ENCODE data around the gene AZIN2. TPM values are rescaled to one million over a fixed set of nuclear protein-coding genes. Genes with fewer than 3 reads are reported as not detected.

The AZIN2 gene
- total and polyA plus RNA-seq, 9 of the 15 experiments (the other 6 are each of a cell fraction or from before 2014, with no cell fraction given): 0.06 to 0.91 (median 0.42) TPM; not detected in 2

DNA sequence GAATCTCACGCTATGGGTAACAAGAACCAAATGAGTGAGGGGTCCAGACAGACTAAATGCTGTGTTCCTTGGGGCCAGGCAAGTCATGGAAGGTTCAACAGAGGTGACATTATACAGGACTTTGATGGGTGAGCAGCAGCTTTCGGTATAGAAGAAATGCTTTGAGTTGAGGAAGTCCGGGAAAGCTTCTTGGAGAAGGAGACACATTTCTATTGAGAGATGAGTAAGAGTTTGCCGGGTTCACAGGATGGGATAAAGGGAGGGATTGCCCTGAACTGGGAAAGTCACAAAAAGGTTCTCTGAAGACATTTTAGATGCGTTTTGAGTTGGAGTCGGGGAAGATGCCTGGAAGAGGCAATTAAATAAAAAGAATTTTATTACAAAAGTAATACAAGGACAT lies 580 bp upstream of the AZIN2 start:
- in situ Hi-C loops (cut with MboI) (no loop called here), intact Hi-C loops (cut with micrococcal nuclease) (loop anchor here (2.0 to 10.0 kb wide), 2 partner anchors 26 to 556 kb away; no protein-coding TSS in a partner anchor)
- H3K4me1 ChIP-seq (replicated peaks in 1 of 2; ENCODE audit: control insufficient read depth in 2 of 2, insufficient read depth in 2 of 2, low read length in 2 of 2): peaks cover 14% of the 10 kb centered on the region in 2 experiments; a peak in 4 of 5 replicates
- no peak overlapping the region for H3K27ac ChIP-seq (ENCODE audit: extremely low read depth, low read depth, low read length)
- H3K9me1 ChIP-seq (ENCODE audit: control insufficient read depth, insufficient read depth, low read length): no peaks in the 10 kb centered on the region
- TF ChIP-seq GABPB1 (CRISPR knock-in tag; IDR thresholded peaks at IDR 0.05) (0 out of 2 replicates have a peak, but pooled peaks have one; percentile 4), RBM15 (IDR thresholded peaks at IDR 0.05; ENCODE audit: insufficient read depth, low read length) (no peak)
- peaks cover 17 to 30% of the 10 kb centered on the region in 2 experiments for H3K27me3 ChIP-seq (ENCODE audit: control insufficient read depth in 2 of 2, insufficient read depth in 2 of 2, low read length in 2 of 2)
- FAIRE-seq (no peak), ATAC-seq (no peak), DNase-seq (ENCODE audit: extremely low read depth in 1 of 4, low spot score in 3 of 4) (no peak)
- peaks cover 15% of the 10 kb centered on the region; the same call in 1 of the 2 replicates for H4K20me1 ChIP-seq (replicated peaks; ENCODE audit: control insufficient read depth, insufficient read depth, low read length)
- H3K4me2 ChIP-seq (ENCODE audit: insufficient read depth, low read length): peak overlapping the region; percentile 94
- H3K4me3 ChIP-seq: peak overlapping the region; percentile 49
- WGBS (ENCODE audit: insufficient coverage, low coverage, missing lambda C conversion rate): 56% methylated on average over 6 of the region's 6 CpGs
- TSS peak; percentile 90 for BruUV-seq (replicated peaks)
- no peaks in the 10 kb centered on the region for H3K79me2 ChIP-seq (ENCODE audit: control insufficient read depth, insufficient read depth, low read length)
- peak overlapping the region in 1 of 2 experiments; percentile 8; a peak in 1 of 4 replicates for H3K9ac ChIP-seq (ENCODE audit: insufficient read depth in 1 of 2, low read depth in 2 of 2, low read length in 2 of 2)
- H3K36me3 ChIP-seq (ENCODE audit: control insufficient read depth, insufficient read depth, low read length): no peaks in the 10 kb centered on the region
- H2AFZ ChIP-seq (ENCODE audit: low read depth, low read length): peak overlapping the region; percentile 97
- ChIA-PET POLR2A (interaction anchor here (0.6 to 1.0 kb wide), 5 partner anchors 15 to 191 kb away, joined by 3 read pairs; no protein-coding TSS in a partner anchor), CTCF (ENCODE audit: low intra/inter-chr PET ratio) (no interaction called here)
- H3K9me3 ChIP-seq (replicated peaks; ENCODE audit: control insufficient read depth, insufficient read depth, low read depth, low read length): no peaks in the 10 kb centered on the region

DNA sequence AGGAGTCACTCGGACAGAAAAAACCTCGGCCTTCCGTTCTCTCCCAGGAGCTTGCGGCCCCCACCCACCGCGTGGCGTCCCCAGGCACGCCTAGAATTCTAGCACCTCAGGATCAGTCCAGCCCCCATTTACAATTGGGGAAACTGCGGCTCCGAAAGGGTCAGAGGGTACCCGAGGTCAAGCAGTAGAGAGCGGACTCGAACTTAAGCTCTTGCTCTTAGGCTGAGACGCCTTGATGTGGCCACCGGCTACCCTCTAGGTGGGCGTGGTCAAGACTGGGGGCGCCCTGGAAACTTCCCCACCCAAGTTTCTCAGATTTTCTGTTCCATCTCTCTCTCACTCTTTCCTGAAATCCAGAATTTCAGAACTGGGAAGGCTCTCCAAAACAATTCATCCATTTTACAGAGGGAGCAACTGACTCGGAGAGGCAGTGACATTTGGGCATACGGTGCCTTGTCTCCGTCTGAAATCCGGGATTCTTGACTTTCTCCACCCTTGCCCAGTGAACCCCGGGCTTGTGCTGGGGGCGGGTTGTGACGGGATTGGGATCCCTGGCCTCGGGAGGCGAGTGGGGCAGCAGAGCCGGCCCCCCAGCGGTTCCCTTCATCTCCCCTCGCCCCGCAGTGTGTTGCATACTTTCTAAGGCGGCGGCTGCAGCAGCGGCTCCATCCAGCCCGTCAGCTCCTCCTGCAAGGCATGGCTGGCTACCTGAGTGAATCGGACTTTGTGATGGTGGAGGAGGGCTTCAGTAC lies 777 bp downstream of the AZIN2 start:
- no peaks in the 10 kb centered on the region for H3K36me3 ChIP-seq (ENCODE audit: control insufficient read depth, insufficient read depth, low read length)
- H3K79me2 ChIP-seq (ENCODE audit: control insufficient read depth, insufficient read depth, low read length): no peaks in the 10 kb centered on the region
- peaks cover 26% of the 10 kb centered on the region for H4K20me1 ChIP-seq (replicated peaks; ENCODE audit: control insufficient read depth, insufficient read depth, low read length)
- peak overlapping the region; percentile 94 for H3K4me2 ChIP-seq (ENCODE audit: insufficient read depth, low read length)
- ATAC-seq: peak; percentile 2; the same call in 1 of the 3 replicates
- peak overlapping the region; percentile 49 for H3K4me3 ChIP-seq
- peaks cover 14% of the 10 kb centered on the region in 2 experiments; a peak in 4 of 5 replicates for H3K4me1 ChIP-seq (replicated peaks in 1 of 2; ENCODE audit: control insufficient read depth in 2 of 2, insufficient read depth in 2 of 2, low read length in 2 of 2)
- H2AFZ ChIP-seq (ENCODE audit: low read depth, low read length): peak overlapping the region; percentile 97
- H3K27me3 ChIP-seq (ENCODE audit: control insufficient read depth in 2 of 2, insufficient read depth in 2 of 2, low read length in 2 of 2): peaks cover 19 to 43% of the 10 kb centered on the region in 2 experiments; a peak in 4 of 5 replicates
- BruUV-seq (replicated peaks): no TSS peak
- H3K27ac ChIP-seq (ENCODE audit: extremely low read depth, low read depth, low read length): no peak overlapping the region
- 5% methylated on average over 34 of the region's 35 CpGs for WGBS (ENCODE audit: insufficient coverage, low coverage, missing lambda C conversion rate)
- TF ChIP-seq, protein P1, sequence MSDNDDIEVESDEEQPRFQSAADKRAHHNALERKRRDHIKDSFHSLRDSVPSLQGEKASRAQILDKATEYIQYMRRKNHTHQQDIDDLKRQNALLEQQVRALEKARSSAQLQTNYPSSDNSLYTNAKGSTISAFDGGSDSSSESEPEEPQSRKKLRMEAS (CRISPR knock-in tag; IDR thresholded peaks at IDR 0.05): peak; percentile 16; the same call in 1 of the 2 replicates
- TF ChIP-seq, protein P2, sequence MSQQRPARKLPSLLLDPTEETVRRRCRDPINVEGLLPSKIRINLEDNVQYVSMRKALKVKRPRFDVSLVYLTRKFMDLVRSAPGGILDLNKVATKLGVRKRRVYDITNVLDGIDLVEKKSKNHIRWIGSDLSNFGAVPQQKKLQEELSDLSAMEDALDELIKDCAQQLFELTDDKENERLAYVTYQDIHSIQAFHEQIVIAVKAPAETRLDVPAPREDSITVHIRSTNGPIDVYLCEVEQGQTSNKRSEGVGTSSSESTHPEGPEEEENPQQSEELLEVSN (IDR thresholded peaks at IDR 0.05; ENCODE audit: borderline replicate concordance in 1 of 2, extremely low read depth in 1 of 2, insufficient read depth in 1 of 2, insufficient read length in 1 of 2, low read depth in 1 of 2, low read length in 1 of 2, poor library complexity in 1 of 2, severe bottlenecking in 1 of 2): peak in 1 of 2 experiments; percentile 7
- TF ChIP-seq ZNF717 (CRISPR knock-in tag; IDR thresholded peaks at IDR 0.05) (no peak), CTBP1 (IDR thresholded peaks at IDR 0.05; ENCODE audit: borderline replicate concordance) (no peak), ZNF282 (CRISPR knock-in tag; IDR thresholded peaks at IDR 0.05) (0 out of 2 replicates have a peak, but pooled peaks have one; percentile 2), MIER1 (IDR thresholded peaks at IDR 0.05; ENCODE audit: low read depth) (0 out of 2 replicates have a peak, but pooled peaks have one; percentile 42)
- TF ChIP-seq, protein P3, sequence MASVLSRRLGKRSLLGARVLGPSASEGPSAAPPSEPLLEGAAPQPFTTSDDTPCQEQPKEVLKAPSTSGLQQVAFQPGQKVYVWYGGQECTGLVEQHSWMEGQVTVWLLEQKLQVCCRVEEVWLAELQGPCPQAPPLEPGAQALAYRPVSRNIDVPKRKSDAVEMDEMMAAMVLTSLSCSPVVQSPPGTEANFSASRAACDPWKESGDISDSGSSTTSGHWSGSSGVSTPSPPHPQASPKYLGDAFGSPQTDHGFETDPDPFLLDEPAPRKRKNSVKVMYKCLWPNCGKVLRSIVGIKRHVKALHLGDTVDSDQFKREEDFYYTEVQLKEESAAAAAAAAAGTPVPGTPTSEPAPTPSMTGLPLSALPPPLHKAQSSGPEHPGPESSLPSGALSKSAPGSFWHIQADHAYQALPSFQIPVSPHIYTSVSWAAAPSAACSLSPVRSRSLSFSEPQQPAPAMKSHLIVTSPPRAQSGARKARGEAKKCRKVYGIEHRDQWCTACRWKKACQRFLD (CRISPR knock-in tag; IDR thresholded peaks at IDR 0.05): peak; percentile 42; the same call in 1 of the 2 replicates
- POLR2A ChIA-PET: interaction anchor here (1.4 to 1.5 kb wide), 2 partner anchors 11 to 66 kb away, joined by 4 to 6 read pairs; no protein-coding TSS in a partner anchor
- H3K9me3 ChIP-seq (replicated peaks; ENCODE audit: control insufficient read depth, insufficient read depth, low read depth, low read length): no peaks in the 10 kb centered on the region
- in situ Hi-C loops (cut with MboI) (no loop called here), intact Hi-C loops (cut with micrococcal nuclease) (loop anchor here (2.0 to 10.0 kb wide), 2 partner anchors 27 to 557 kb away; no protein-coding TSS in a partner anchor)
- DNase-seq (ENCODE audit: extremely low read depth in 1 of 4, low spot score in 3 of 4): peak in 2 of 4 experiments; percentile 24 to 28
- H3K9me1 ChIP-seq (ENCODE audit: control insufficient read depth, insufficient read depth, low read length): peaks cover 5% of the 10 kb centered on the region
- FAIRE-seq: no peak
- CTCF ChIA-PET (ENCODE audit: low intra/inter-chr PET ratio): interaction anchor here (0.6 kb wide), 1 partner anchor 537 kb away, joined by 3 read pairs; no protein-coding TSS in a partner anchor
- peak overlapping the region in 1 of 2 experiments; percentile 94; a peak in 2 of 4 replicates for H3K9ac ChIP-seq (ENCODE audit: insufficient read depth in 1 of 2, low read depth in 2 of 2, low read length in 2 of 2)

Data from K562 (cell line).